Transverse colon (tissue), 4 donors: ENCODE data around the gene FGFR2. TPM values are rescaled to one million over a fixed set of nuclear protein-coding genes. Genes with fewer than 3 reads are reported as not detected.

Source experiments
- DNase-seq: peaks from one replicate; pipeline ENCODE4 v3.0.0-alpha.2; 2019
- H3K27ac ChIP-seq, 4 donors: fragments of 200-600 bp; sonication (generic); 2 replicates each; pipeline ENCODE4 v1.5.1; 2016 to 2018; ENCODE audit warnings: inconsistent platforms in 4 of 4
- H3K27me3 ChIP-seq: fragments of 200-600 bp; sonication (generic); 2 replicates; pipeline ENCODE4 v1.5.1; 2017; ENCODE audit warnings: inconsistent platforms
- H3K36me3 ChIP-seq, 4 donors: fragments of 200-600 bp; sonication (generic); 2 replicates each; pipeline ENCODE4 v1.5.1; 2017 to 2019; ENCODE audit warnings: inconsistent platforms in 4 of 4
- H3K4me1 ChIP-seq, 4 donors: fragments of 200-600 bp; sonication (generic); 2 replicates each; pipeline ENCODE4 v1.5.1; 2017 to 2020; ENCODE audit warnings: inconsistent platforms in 4 of 4
- H3K4me3 ChIP-seq, 4 donors: fragments of 200-600 bp; sonication (generic); 1 replicate in 1 of 4; 2 replicates in 3 of 4; pipeline versions ENCODE4 v1.5.1 to v1.6.1; 2017 to 2019; ENCODE audit warnings: inconsistent platforms in 4 of 4
- H3K9me3 ChIP-seq, 2 donors: fragments of 200-600 bp; sonication (generic); 2 replicates each; pipeline ENCODE4 v1.5.1; 2017 to 2019; ENCODE audit warnings: inconsistent platforms in 2 of 2
- CTCF ChIP-seq, 5 experiments: fragments of 200-600 bp in 3 of 5; fragments of 450-650 bp in 2 of 5; sonication (generic) in 3 of 5; IDR thresholded peaks; 1 replicate in 2 of 5; 2 replicates in 3 of 5; pipeline ENCODE4 v1.5.1; 2016 to 2017; ENCODE audit warnings: antibody characterized with exemption in 5 of 5, inconsistent platforms in 3 of 5, mild to moderate bottlenecking in 2 of 5, moderate library complexity in 1 of 5
- EP300 ChIP-seq: sonication (generic); formaldehyde crosslinking; IDR thresholded peaks from one replicate; pipeline ENCODE4 v1.6.1; 2017; ENCODE audit warnings: antibody characterized with exemption, low read depth
- POLR2A ChIP-seq: fragments of 450-650 bp; IDR thresholded peaks from one replicate; pipeline ENCODE4 v1.6.1; 2016; ENCODE audit warnings: antibody characterized with exemption, mild to moderate bottlenecking, moderate library complexity
- POLR2AphosphoS5 ChIP-seq, 3 donors: sonication (generic); formaldehyde crosslinking; IDR thresholded peaks; one replicate each; pipeline ENCODE4 v1.6.1; 2016; ENCODE audit warnings: antibody characterized with exemption in 3 of 3
- WGBS, 2 donors: methylation state at CpG; one replicate each; pipeline ENCODE4 v1.1.5; 2018; ENCODE audit warnings: low coverage in 1 of 2; 5-methylcytosine and 5-hydroxymethylcytosine counted together
- in situ Hi-C, 4 donors: fragments of 200-750 bp; cut with MboI; loops; one replicate each; pipeline versions ENCODE4 v1.15.0 to v1.15.1; 2017; ENCODE audit warnings: low sequenced_read_pairs in 3 of 4, low pct_ligation_motif_present in 1 of 4, low pct_unique_long_range_greater_than_20kb in 1 of 4
- intact Hi-C: fragments of 100-400 bp; cut with DNase I; formaldehyde crosslinking; loops from one replicate; pipeline ENCODE4 v1.15.1; 2023; ENCODE audit warnings: low total_unique reads
- total RNA-seq, 4 donors: library from RNA; depleted of rRNA; stranded (reverse); fragments of >200 nt; gene quantifications; one replicate each; pipeline ENCODE4 v1.1.0, GENCODE V29; 2016

Gene FGFR2
- total RNA-seq, 4 donors from 2014 or later, result 30.3 to 114 (median 87.9) TPM

- DNase-seq, result no peak
- intact Hi-C loops (no loop called here), in situ Hi-C loops (no loop called here)
- Histone ChIP-seq H3K36me3 (peaks cover 0 to 7% (median 0%) of the 10 kb centered on the region in 4 donors), H3K27ac (no peak overlapping the region), H3K4me1 (peaks cover 0 to 6% (median 2%) of the 10 kb centered on the region in 4 donors), H3K27me3 (no peaks in the 10 kb centered on the region), H3K9me3 (no peaks in the 10 kb centered on the region), H3K4me3 (no peak overlapping the region)
- TF ChIP-seq EP300 (no peak), CTCF (IDR thresholded peaks at IDR 0.05) (no peak)
- 85 to 93% methylated on average over 2 to 5 of the region's 5 CpGs for WGBS, 2 donors
Measured at GRCh38 chr10:121511943-121512342, 86.3 kb downstream of the FGFR2 start.

GRCh38 chr10:121511460-121511859 lies 86.8 kb downstream of the FGFR2 start:
- intact Hi-C loops, result no loop called here
- WGBS, 2 donors, result 85 to 91% methylated on average over 2 to 4 of the region's 4 CpGs
- no peaks in the 10 kb centered on the region for H3K9me3 ChIP-seq

GRCh38 chr10:121510201-121510771 lies 88.0 kb downstream of the FGFR2 start:
- H3K27me3 ChIP-seq, result no peaks in the 10 kb centered on the region
- H3K36me3 ChIP-seq, result peaks cover 0 to 7% (median 0%) of the 10 kb centered on the region in 4 donors
- DNase-seq, result no peak
- in situ Hi-C loops, result no loop called here
- no peaks in the 10 kb centered on the region for H3K9me3 ChIP-seq
- whole genome bisulfite sequencing, 2 donors, result 82 to 91% methylated on average over 4 to 14 of the region's 14 CpGs
- peak overlapping the region in 2 of 4 donors; percentile 14 to 32 for H3K27ac ChIP-seq
- no peak overlapping the region for H3K4me3 ChIP-seq
- intact Hi-C loops, result no loop called here
- TF ChIP-seq CTCF (IDR thresholded peaks at IDR 0.05), result no peak
- TF ChIP-seq POLR2AphosphoS5 (IDR thresholded peaks at IDR 0.05), result no peak
- no peak for TF ChIP-seq POLR2A
- no peak for TF ChIP-seq EP300
- H3K4me1 ChIP-seq, result peaks cover 0 to 6% (median 2%) of the 10 kb centered on the region in 4 donors

More at GRCh38 chr10:121511460-121511859, 86.8 kb downstream of the FGFR2 start:
- peaks cover 0 to 7% (median 0%) of the 10 kb centered on the region in 4 donors for H3K36me3 ChIP-seq
- TF ChIP-seq POLR2A (no peak), EP300 (no peak), POLR2AphosphoS5 (IDR thresholded peaks at IDR 0.05) (no peak), CTCF (IDR thresholded peaks at IDR 0.05) (no peak)
- H3K27me3 ChIP-seq, result no peaks in the 10 kb centered on the region
- in situ Hi-C loops, result no loop called here
- no peak overlapping the region for H3K27ac ChIP-seq
- H3K4me3 ChIP-seq, result no peak overlapping the region
- DNase-seq, result no peak
- peaks cover 0 to 6% (median 2%) of the 10 kb centered on the region in 4 donors for H3K4me1 ChIP-seq

GRCh38 chr10:121509796-121510195 lies 88.4 kb downstream of the FGFR2 start:
- TF ChIP-seq POLR2AphosphoS5 (IDR thresholded peaks at IDR 0.05) (no peak), POLR2A (no peak), EP300 (no peak), CTCF (IDR thresholded peaks at IDR 0.05) (no peak)
- Histone ChIP-seq H3K4me3 (no peak overlapping the region), H3K36me3 (peaks cover 0 to 3% (median under 1%) of the 10 kb centered on the region in 4 donors), H3K9me3 (no peaks in the 10 kb centered on the region), H3K27ac (peak overlapping the region in 2 of 4 donors; percentile 14 to 32), H3K27me3 (no peaks in the 10 kb centered on the region), H3K4me1 (peaks cover 0 to 6% (median 2%) of the 10 kb centered on the region in 4 donors)
- in situ Hi-C loops (no loop called here), intact Hi-C loops (no loop called here)
- DNase-seq, result no peak
- WGBS, 2 donors, result 69 to 100% methylated on average over 1 to 3 of the region's 3 CpGs
